Liver (tissue), 9 donors: ENCODE results near the gene COL10A1. TPM values are rescaled to one million over a fixed set of nuclear protein-coding genes. Genes with fewer than 3 reads are reported as not detected.

Experiments used
- DNase-seq: peaks from one replicate; pipeline ENCODE4 v3.0.0-alpha.2; 2017; ENCODE audit warnings: low spot score
- H3K27ac ChIP-seq, 2 donors: one replicate each; pipeline ENCODE4 v1.7.0; 2013; ENCODE audit warnings: inconsistent platforms in 2 of 2, low read length in 2 of 2, control low read depth in 1 of 2, low read depth in 1 of 2, mild to moderate bottlenecking in 1 of 2
- H3K27me3 ChIP-seq, 4 donors: one replicate each; pipeline versions ENCODE4 v1.6.1 to v1.7.0; 2013; ENCODE audit warnings: low read length in 3 of 4, inconsistent platforms in 1 of 4, mild to moderate bottlenecking in 1 of 4, moderate library complexity in 1 of 4; ENCODE audit not compliant: control insufficient read depth in 4 of 4, insufficient read depth in 4 of 4
- H3K36me3 ChIP-seq, 4 donors: one replicate each; pipeline versions ENCODE4 v1.6.1 to v1.7.0; 2013; ENCODE audit warnings: low read length in 3 of 4, mild to moderate bottlenecking in 3 of 4, low read depth in 1 of 4, moderate library complexity in 1 of 4; ENCODE audit not compliant: control insufficient read depth in 4 of 4, insufficient read depth in 3 of 4
- H3K4me1 ChIP-seq, 4 donors: one replicate each; pipeline versions ENCODE4 v1.6.1 to v1.7.0; 2013; ENCODE audit warnings: low read length in 3 of 4, mild to moderate bottlenecking in 3 of 4, moderate library complexity in 1 of 4; ENCODE audit not compliant: control insufficient read depth in 4 of 4, insufficient read depth in 4 of 4
- H3K4me3 ChIP-seq, 3 donors: one replicate each; pipeline versions ENCODE4 v1.6.1 to v1.7.0; 2013; ENCODE audit warnings: low read length in 3 of 3, control low read depth in 1 of 3, low read depth in 1 of 3, mild to moderate bottlenecking in 1 of 3
- H3K9ac ChIP-seq, 2 donors: one replicate each; pipeline ENCODE4 v1.7.0; 2013; ENCODE audit warnings: low read length in 2 of 2, mild to moderate bottlenecking in 2 of 2, moderate library complexity in 2 of 2, control low read depth in 1 of 2, low read depth in 1 of 2
- H3K9me3 ChIP-seq, 4 donors: one replicate each; pipeline versions ENCODE4 v1.6.1 to v1.7.0; 2013; ENCODE audit warnings: low read length in 3 of 4; ENCODE audit not compliant: control insufficient read depth in 4 of 4
- EGR1 ChIP-seq, 2 donors: IDR thresholded peaks; 2 replicates each; pipeline ENCODE4 v1.6.1; 2016 to 2018; ENCODE audit warnings: antibody characterized with exemption in 2 of 2, low read depth in 2 of 2
- FOXA1 ChIP-seq: IDR thresholded peaks from 2 replicates; pipeline ENCODE4 v1.6.1; 2016; ENCODE audit warnings: antibody characterized with exemption
- GABPA ChIP-seq, 2 donors: IDR thresholded peaks in 1 of 2; conservative IDR thresholded peaks in 1 of 2; 2 replicates each; pipeline ENCODE4 v1.6.1; 2016; ENCODE audit warnings: antibody characterized with exemption in 2 of 2, mild to moderate bottlenecking in 1 of 2, moderate library complexity in 1 of 2
- HNF4A ChIP-seq, 2 donors: conservative IDR thresholded peaks; 2 replicates each; pipeline ENCODE4 v1.6.1; 2016; ENCODE audit warnings: antibody characterized with exemption in 2 of 2, mild to moderate bottlenecking in 2 of 2
- HNF4G ChIP-seq: IDR thresholded peaks from 2 replicates; pipeline ENCODE4 v1.6.1; 2016; ENCODE audit warnings: antibody characterized with exemption
- JUND ChIP-seq, 2 donors: IDR thresholded peaks; 2 replicates each; pipeline ENCODE4 v1.6.1; 2016; ENCODE audit warnings: antibody characterized with exemption in 2 of 2
- NR2F2 ChIP-seq: IDR thresholded peaks from 2 replicates; pipeline ENCODE4 v1.6.1; 2016; ENCODE audit warnings: antibody characterized with exemption
- RAD21 ChIP-seq, 2 donors: IDR thresholded peaks; 2 replicates each; pipeline ENCODE4 v1.6.1; 2016; ENCODE audit warnings: antibody characterized with exemption in 2 of 2, mild to moderate bottlenecking in 2 of 2
- RXRA ChIP-seq, 2 donors: IDR thresholded peaks; 2 replicates each; pipeline ENCODE4 v1.6.1; 2017 to 2018; ENCODE audit warnings: antibody characterized with exemption in 2 of 2, mild to moderate bottlenecking in 1 of 2
- SP1 ChIP-seq: IDR thresholded peaks from 2 replicates; pipeline ENCODE4 v1.6.1; 2018; ENCODE audit warnings: antibody characterized with exemption, mild to moderate bottlenecking
- TAF1 ChIP-seq: conservative IDR thresholded peaks from 2 replicates; pipeline ENCODE4 v1.6.1; 2016; ENCODE audit warnings: antibody characterized with exemption, mild to moderate bottlenecking
- YY1 ChIP-seq: IDR thresholded peaks from 2 replicates; pipeline ENCODE4 v1.6.1; 2016; ENCODE audit warnings: antibody characterized with exemption, mild to moderate bottlenecking
- WGBS: extraction: QIAGEN DNeasy Blood & Tissue Kit; methylation state at CpG from one replicate; pipeline ENCODE4 v1.1.7; 2013; 5-methylcytosine and 5-hydroxymethylcytosine counted together
- polyA plus RNA-seq, 2 donors: library from polyadenylated mRNA; stranded (reverse) in 1 of 2; unstranded in 1 of 2; fragments of 200-250 nt in 1 of 2; fragments of >200 nt in 1 of 2; fragmentation: Nextera tagmentation in 1 of 2; extraction: Ambion mirVana in 1 of 2; gene quantifications; one replicate each; pipeline versions ENCODE4 v1.2.1 to v1.2.3, GENCODE V29; 2013 to 2015
- total RNA-seq, 2 donors: library from RNA; depleted of rRNA; stranded (reverse); fragments of >200 nt; gene quantifications; one replicate each; pipeline ENCODE4 v1.2.3, GENCODE V29; 2014
- TF ChIP-seq, protein P1 (sequence below): IDR thresholded peaks from 2 replicates; pipeline ENCODE4 v1.6.1; 2016; ENCODE audit warnings: antibody characterized with exemption
- TF ChIP-seq, protein P2 (sequence below): IDR thresholded peaks from 2 replicates; pipeline ENCODE4 v1.6.1; 2016; ENCODE audit warnings: antibody characterized with exemption
- TF ChIP-seq, protein P3 (sequence below): IDR thresholded peaks from 2 replicates; pipeline ENCODE4 v1.6.1; 2016; ENCODE audit warnings: antibody characterized with exemption, mild to moderate bottlenecking
- TF ChIP-seq, protein P4 (sequence below): fragments of 150-350 bp; IDR thresholded peaks from 2 replicates; pipeline ENCODE4 v1.5.1; 2017; ENCODE audit warnings: improper control_type of control experiment, low read depth, low read length; ENCODE audit not compliant: missing input control
- TF ChIP-seq, protein P5 (sequence below): IDR thresholded peaks from 2 replicates; pipeline ENCODE4 v1.6.1; 2016; ENCODE audit warnings: antibody characterized with exemption
- donor health status: healthy.
- donor health status: healthy.
- donor health status: healthy.
- donor health status: healthy.
- donor health status: healthy.

COL10A1 gene
- total and polyA plus RNA-seq, 4 donors, result 0.01 to 0.15 TPM; not detected in 2

DNA sequence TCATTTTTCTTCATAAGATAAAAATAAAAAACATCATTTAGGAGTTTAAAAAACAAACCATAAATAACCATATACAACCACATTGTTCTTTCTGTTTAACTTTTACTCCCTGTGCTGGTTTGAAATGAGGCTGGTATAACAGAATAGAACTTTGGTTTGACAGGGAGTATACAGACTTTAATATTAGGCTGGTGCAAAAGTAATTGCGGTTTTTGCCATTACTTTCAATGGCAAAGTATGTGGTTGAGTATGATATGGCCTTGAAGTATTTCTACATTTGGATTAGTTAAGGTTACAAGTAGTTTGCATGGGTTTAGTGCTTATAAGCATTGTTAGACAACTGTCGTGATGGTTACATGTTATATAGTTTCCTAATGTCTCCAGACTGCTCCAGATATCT, 29.0 kb upstream of the COL10A1 start:
- no peak overlapping the region for H3K27ac ChIP-seq
- WGBS, result 93% methylated on average over 2 of the region's 2 CpGs
- H3K4me3 ChIP-seq, result no peak overlapping the region
- no peaks in the 10 kb centered on the region for H3K27me3 ChIP-seq
- no peak for DNase-seq
- no peaks in the 10 kb centered on the region for H3K9me3 ChIP-seq
- H3K36me3 ChIP-seq, result peaks cover 0 to 3% (median 0%) of the 10 kb centered on the region in 4 donors
- TF ChIP-seq, protein P1, sequence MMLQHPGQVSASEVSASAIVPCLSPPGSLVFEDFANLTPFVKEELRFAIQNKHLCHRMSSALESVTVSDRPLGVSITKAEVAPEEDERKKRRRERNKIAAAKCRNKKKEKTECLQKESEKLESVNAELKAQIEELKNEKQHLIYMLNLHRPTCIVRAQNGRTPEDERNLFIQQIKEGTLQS, result no peak
- TF ChIP-seq HNF4A (conservative IDR thresholded peaks at IDR 0.05), result no peak
- TF ChIP-seq, protein P2, sequence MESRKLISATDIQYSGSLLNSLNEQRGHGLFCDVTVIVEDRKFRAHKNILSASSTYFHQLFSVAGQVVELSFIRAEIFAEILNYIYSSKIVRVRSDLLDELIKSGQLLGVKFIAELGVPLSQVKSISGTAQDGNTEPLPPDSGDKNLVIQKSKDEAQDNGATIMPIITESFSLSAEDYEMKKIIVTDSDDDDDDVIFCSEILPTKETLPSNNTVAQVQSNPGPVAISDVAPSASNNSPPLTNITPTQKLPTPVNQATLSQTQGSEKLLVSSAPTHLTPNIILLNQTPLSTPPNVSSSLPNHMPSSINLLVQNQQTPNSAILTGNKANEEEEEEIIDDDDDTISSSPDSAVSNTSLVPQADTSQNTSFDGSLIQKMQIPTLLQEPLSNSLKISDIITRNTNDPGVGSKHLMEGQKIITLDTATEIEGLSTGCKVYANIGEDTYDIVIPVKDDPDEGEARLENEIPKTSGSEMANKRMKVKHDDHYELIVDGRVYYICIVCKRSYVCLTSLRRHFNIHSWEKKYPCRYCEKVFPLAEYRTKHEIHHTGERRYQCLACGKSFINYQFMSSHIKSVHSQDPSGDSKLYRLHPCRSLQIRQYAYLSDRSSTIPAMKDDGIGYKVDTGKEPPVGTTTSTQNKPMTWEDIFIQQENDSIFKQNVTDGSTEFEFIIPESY, result no peak
- TF ChIP-seq JUND (IDR thresholded peaks at IDR 0.05), result no peak
- TF ChIP-seq EGR1 (IDR thresholded peaks at IDR 0.05; ENCODE audit: low read depth in 2 of 2), result no peak
- TF ChIP-seq HNF4G, result no peak
- TF ChIP-seq RAD21 (IDR thresholded peaks at IDR 0.05), result no peak
- TF ChIP-seq, protein P3, sequence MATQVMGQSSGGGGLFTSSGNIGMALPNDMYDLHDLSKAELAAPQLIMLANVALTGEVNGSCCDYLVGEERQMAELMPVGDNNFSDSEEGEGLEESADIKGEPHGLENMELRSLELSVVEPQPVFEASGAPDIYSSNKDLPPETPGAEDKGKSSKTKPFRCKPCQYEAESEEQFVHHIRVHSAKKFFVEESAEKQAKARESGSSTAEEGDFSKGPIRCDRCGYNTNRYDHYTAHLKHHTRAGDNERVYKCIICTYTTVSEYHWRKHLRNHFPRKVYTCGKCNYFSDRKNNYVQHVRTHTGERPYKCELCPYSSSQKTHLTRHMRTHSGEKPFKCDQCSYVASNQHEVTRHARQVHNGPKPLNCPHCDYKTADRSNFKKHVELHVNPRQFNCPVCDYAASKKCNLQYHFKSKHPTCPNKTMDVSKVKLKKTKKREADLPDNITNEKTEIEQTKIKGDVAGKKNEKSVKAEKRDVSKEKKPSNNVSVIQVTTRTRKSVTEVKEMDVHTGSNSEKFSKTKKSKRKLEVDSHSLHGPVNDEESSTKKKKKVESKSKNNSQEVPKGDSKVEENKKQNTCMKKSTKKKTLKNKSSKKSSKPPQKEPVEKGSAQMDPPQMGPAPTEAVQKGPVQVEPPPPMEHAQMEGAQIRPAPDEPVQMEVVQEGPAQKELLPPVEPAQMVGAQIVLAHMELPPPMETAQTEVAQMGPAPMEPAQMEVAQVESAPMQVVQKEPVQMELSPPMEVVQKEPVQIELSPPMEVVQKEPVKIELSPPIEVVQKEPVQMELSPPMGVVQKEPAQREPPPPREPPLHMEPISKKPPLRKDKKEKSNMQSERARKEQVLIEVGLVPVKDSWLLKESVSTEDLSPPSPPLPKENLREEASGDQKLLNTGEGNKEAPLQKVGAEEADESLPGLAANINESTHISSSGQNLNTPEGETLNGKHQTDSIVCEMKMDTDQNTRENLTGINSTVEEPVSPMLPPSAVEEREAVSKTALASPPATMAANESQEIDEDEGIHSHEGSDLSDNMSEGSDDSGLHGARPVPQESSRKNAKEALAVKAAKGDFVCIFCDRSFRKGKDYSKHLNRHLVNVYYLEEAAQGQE, result no peak
- no peak for TF ChIP-seq YY1
- no peak for TF ChIP-seq RXRA (IDR thresholded peaks at IDR 0.05)
- TF ChIP-seq, protein P4, sequence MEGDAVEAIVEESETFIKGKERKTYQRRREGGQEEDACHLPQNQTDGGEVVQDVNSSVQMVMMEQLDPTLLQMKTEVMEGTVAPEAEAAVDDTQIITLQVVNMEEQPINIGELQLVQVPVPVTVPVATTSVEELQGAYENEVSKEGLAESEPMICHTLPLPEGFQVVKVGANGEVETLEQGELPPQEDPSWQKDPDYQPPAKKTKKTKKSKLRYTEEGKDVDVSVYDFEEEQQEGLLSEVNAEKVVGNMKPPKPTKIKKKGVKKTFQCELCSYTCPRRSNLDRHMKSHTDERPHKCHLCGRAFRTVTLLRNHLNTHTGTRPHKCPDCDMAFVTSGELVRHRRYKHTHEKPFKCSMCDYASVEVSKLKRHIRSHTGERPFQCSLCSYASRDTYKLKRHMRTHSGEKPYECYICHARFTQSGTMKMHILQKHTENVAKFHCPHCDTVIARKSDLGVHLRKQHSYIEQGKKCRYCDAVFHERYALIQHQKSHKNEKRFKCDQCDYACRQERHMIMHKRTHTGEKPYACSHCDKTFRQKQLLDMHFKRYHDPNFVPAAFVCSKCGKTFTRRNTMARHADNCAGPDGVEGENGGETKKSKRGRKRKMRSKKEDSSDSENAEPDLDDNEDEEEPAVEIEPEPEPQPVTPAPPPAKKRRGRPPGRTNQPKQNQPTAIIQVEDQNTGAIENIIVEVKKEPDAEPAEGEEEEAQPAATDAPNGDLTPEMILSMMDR, result no peak
- no peak for TF ChIP-seq FOXA1
- TF ChIP-seq NR2F2, result no peak
- TF ChIP-seq, protein P5, sequence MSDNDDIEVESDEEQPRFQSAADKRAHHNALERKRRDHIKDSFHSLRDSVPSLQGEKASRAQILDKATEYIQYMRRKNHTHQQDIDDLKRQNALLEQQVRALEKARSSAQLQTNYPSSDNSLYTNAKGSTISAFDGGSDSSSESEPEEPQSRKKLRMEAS, result no peak
- TF ChIP-seq GABPA (IDR thresholded peaks at IDR 0.05 in 1 of 2, conservative IDR thresholded peaks at IDR 0.05 in 1 of 2), result no peak
- no peak for TF ChIP-seq SP1
- H3K4me1 ChIP-seq, result peaks cover 0 to 2% (median 0%) of the 10 kb centered on the region in 4 donors
- H3K9ac ChIP-seq, result no peak overlapping the region

DNA sequence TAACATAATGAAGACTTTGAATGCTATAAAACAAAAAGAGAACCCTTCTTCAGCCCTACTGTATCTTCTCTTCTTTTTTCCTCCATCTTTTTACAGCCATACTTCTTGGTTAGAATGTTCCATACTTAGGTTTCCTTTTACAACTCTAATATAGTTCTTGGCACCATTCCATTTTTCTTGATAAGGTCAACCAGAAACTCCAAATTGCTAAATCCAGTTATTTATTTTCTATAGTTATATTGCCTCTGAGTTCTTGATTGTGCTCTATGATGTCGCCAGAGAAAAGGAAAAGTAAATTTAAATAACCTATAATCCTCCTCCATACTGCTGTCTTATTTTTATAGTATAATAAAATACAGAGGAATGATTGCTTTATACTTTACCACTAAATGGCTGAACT, 26.7 kb upstream of the COL10A1 start:
- H3K36me3 ChIP-seq, result peaks cover 0 to 3% (median 0%) of the 10 kb centered on the region in 4 donors
- no peak for TF ChIP-seq GABPA (IDR thresholded peaks at IDR 0.05 in 1 of 2, conservative IDR thresholded peaks at IDR 0.05 in 1 of 2)
- TF ChIP-seq HNF4A (conservative IDR thresholded peaks at IDR 0.05), result no peak
- TF ChIP-seq, protein P5, result no peak
- TF ChIP-seq, protein P1, result no peak
- TF ChIP-seq, protein P2, result no peak
- TF ChIP-seq FOXA1, result no peak
- no peak for TF ChIP-seq HNF4G
- no peak for TF ChIP-seq NR2F2
- no peak for TF ChIP-seq TAF1
- TF ChIP-seq YY1, result no peak
- TF ChIP-seq EGR1 (IDR thresholded peaks at IDR 0.05; ENCODE audit: low read depth in 2 of 2), result no peak
- no peak for TF ChIP-seq RXRA (IDR thresholded peaks at IDR 0.05)
- no peak for DNase-seq
- WGBS, result 45% methylated on average over 1 of the region's 1 CpG
- H3K9ac ChIP-seq, result no peak overlapping the region
- no peak overlapping the region for H3K4me3 ChIP-seq
- H3K4me1 ChIP-seq, result no peaks in the 10 kb centered on the region
- no peak overlapping the region for H3K27ac ChIP-seq
- H3K27me3 ChIP-seq, result no peaks in the 10 kb centered on the region
- H3K9me3 ChIP-seq, result no peaks in the 10 kb centered on the region
